GM12878 (cell line): ENCODE data around the gene SYCP3. TPM values are rescaled to one million over a fixed set of nuclear protein-coding genes. Genes with fewer than 3 reads are reported as not detected.

ENCODE experiments used
- ATAC-seq: fragments of 200-7000 bp; cut with Tn5 transposase; 3 replicates; pipeline ENCODE4 v1.9.1; 2020; ENCODE audit warnings: mild to moderate bottlenecking, moderate library complexity
- BruUV-seq: library from RNA; stranded (reverse); fragments of 400-500 nt; replicated peaks from 2 replicates; lab custom pipeline; 2021; lab: Mats Ljungman, UMichigan
- CTCF ChIA-PET: fragments of 300-600 bp; sonication (Branson Sonifier 250); formaldehyde crosslinking; extraction: SDS; loops from one replicate; lab custom pipeline; 2021; ENCODE audit warnings: inconsistent platforms; lab: Yijun Ruan, JAX
- POLR2A ChIA-PET: fragments of 350-600 bp; formaldehyde crosslinking; extraction: SDS; loops from one replicate; lab custom pipeline; 2021; ENCODE audit warnings: inconsistent platforms; lab: Charles Lee
- RAD21 ChIA-PET: fragments of 300-600 bp; sonication (Branson Sonifier 250); formaldehyde crosslinking; loops from one replicate; lab custom pipeline; 2023; ENCODE audit warnings: antibody characterized with exemption; ENCODE audit not compliant: unreplicated experiment; lab: Charles Lee
- SMC1A ChIA-PET: fragments of 300-600 bp; sonication (Branson Sonifier 250); formaldehyde crosslinking; loops from one replicate; lab custom pipeline; 2023; ENCODE audit not compliant: unreplicated experiment, uncharacterized antibody; lab: Charles Lee
- DNase-seq: peaks from one replicate; pipeline ENCODE4 v3.0.0-alpha.2; 2011; ENCODE audit warnings: low read depth, low spot score
- FAIRE-seq: peaks from 3 replicates; lab custom pipeline; 2011; peaks lifted over from hg19 to GRCh38; lab: Jason Lieb, UNC
- H2AFZ ChIP-seq: 2 replicates; pipeline ENCODE4 v1.6.0; 2011; ENCODE audit warnings: low read depth, low read length, control low read depth; ENCODE audit not compliant: control insufficient read depth
- H3K27ac ChIP-seq: 2 replicates; pipeline ENCODE4 v1.5.1; 2011; ENCODE audit warnings: control low read depth; ENCODE audit not compliant: control insufficient read depth, insufficient read depth
- H3K27me3 ChIP-seq, 2 experiments: replicated peaks in 1 of 2; 2 replicates each; pipeline versions ENCODE4 v1.6.0 to v1.6.1; 2011; ENCODE audit warnings: low read length in 1 of 2; ENCODE audit not compliant: control insufficient read depth in 2 of 2, insufficient read depth in 2 of 2
- H3K36me3 ChIP-seq, 2 experiments: 2 replicates each; pipeline ENCODE4 v1.5.1; 2011; ENCODE audit warnings: low read length in 1 of 2; ENCODE audit not compliant: control insufficient read depth in 2 of 2, insufficient read depth in 2 of 2
- H3K4me1 ChIP-seq: 2 replicates; pipeline ENCODE4 v1.6.1; 2011; ENCODE audit warnings: mild to moderate bottlenecking, low read length, moderate library complexity, mixed read lengths; ENCODE audit not compliant: control insufficient read depth, insufficient read depth
- H3K4me2 ChIP-seq: 2 replicates; pipeline ENCODE4 v1.6.0; 2011; ENCODE audit warnings: control low read depth; ENCODE audit not compliant: control insufficient read depth, insufficient read depth
- H3K4me3 ChIP-seq: fragments of 200-600 bp; sonication (generic); 2 replicates; pipeline ENCODE4 v1.5.1; 2016
- H3K79me2 ChIP-seq: 2 replicates; pipeline ENCODE4 v1.6.0; 2011; ENCODE audit warnings: low read length; ENCODE audit not compliant: control insufficient read depth, insufficient read depth
- H3K9ac ChIP-seq: 2 replicates; pipeline ENCODE4 v1.8.0; 2011; ENCODE audit warnings: low read length, control low read depth, mixed read lengths; ENCODE audit not compliant: control insufficient read depth, insufficient read depth
- H3K9me3 ChIP-seq: replicated peaks from 3 replicates; pipeline ENCODE4 v1.5.1; 2011; ENCODE audit warnings: mild to moderate bottlenecking, low read length; ENCODE audit not compliant: control insufficient read depth, insufficient read depth
- H4K20me1 ChIP-seq: 2 replicates; pipeline ENCODE4 v1.6.0; 2011; ENCODE audit not compliant: control insufficient read depth, insufficient read depth
- BRCA1 ChIP-seq: IDR thresholded peaks from 2 replicates; pipeline ENCODE4 v1.6.1; 2011; ENCODE audit warnings: low read depth, low read length, improper control_type of control experiment
- CBX3 ChIP-seq: fragments of 200-600 bp; sonication (generic); IDR thresholded peaks from 2 replicates; pipeline ENCODE4 v1.6.1; 2016; ENCODE audit warnings: low read depth, borderline replicate concordance
- CHD1 ChIP-seq: IDR thresholded peaks from 2 replicates; pipeline ENCODE4 v1.6.1; 2012; ENCODE audit warnings: low read depth, low read length, improper control_type of control experiment
- GATAD2B ChIP-seq: fragments of 450-650 bp; conservative IDR thresholded peaks from 2 replicates; pipeline ENCODE4 v1.6.1; 2017; ENCODE audit warnings: low read depth, mild to moderate bottlenecking, moderate library complexity
- JUNB ChIP-seq: IDR thresholded peaks from 2 replicates; pipeline ENCODE4 v1.6.1; 2016; ENCODE audit warnings: antibody characterized with exemption, mild to moderate bottlenecking
- KAT2A ChIP-seq: conservative IDR thresholded peaks from 2 replicates; pipeline ENCODE4 v1.6.1; 2011; ENCODE audit warnings: low read depth, low read length; ENCODE audit not compliant: control insufficient read depth
- LARP7 ChIP-seq: fragments of 450-650 bp; IDR thresholded peaks from 2 replicates; pipeline ENCODE4 v1.6.1; 2017; ENCODE audit warnings: mild to moderate bottlenecking
- PAX8 ChIP-seq: fragments of 450-650 bp; IDR thresholded peaks from 2 replicates; pipeline ENCODE4 v1.6.1; 2017; ENCODE audit warnings: mild to moderate bottlenecking, moderate library complexity
- RB1 ChIP-seq: fragments of 450-650 bp; formaldehyde crosslinking; IDR thresholded peaks from 2 replicates; pipeline ENCODE4 v1.6.1; 2017; ENCODE audit warnings: mild to moderate bottlenecking, borderline replicate concordance
- RFX5 ChIP-seq: IDR thresholded peaks from 2 replicates; pipeline ENCODE4 v1.6.1; 2011; ENCODE audit warnings: low read depth, low read length, improper control_type of control experiment
- SIX5 ChIP-seq: IDR thresholded peaks from 2 replicates; pipeline ENCODE4 v1.6.1; 2011; ENCODE audit warnings: mild to moderate bottlenecking, low read depth, low read length, moderate library complexity; ENCODE audit not compliant: severe bottlenecking
- SUZ12 ChIP-seq: fragments of 200-600 bp; sonication (generic); IDR thresholded peaks from one replicate; pipeline ENCODE4 v1.6.1; 2018; ENCODE audit warnings: antibody characterized with exemption, mild to moderate bottlenecking; ENCODE audit not compliant: unreplicated experiment
- YY1 ChIP-seq: IDR thresholded peaks from 2 replicates; pipeline ENCODE4 v1.6.1; 2011; ENCODE audit warnings: low read depth, mild to moderate bottlenecking, low read length
- ZNF24 ChIP-seq: fragments of 450-650 bp; IDR thresholded peaks from 2 replicates; pipeline ENCODE4 v1.6.1; 2017; ENCODE audit warnings: antibody characterized with exemption, mild to moderate bottlenecking
- WGBS: methylation state at CpG from one replicate; pipeline ENCODE4 v1.1.6; 2016; ENCODE audit warnings: low lambda C conversion rate; ENCODE audit not compliant: insufficient replicate concordance, insufficient coverage; ENCODE audit errors: missing lambda C conversion rate; 5-methylcytosine and 5-hydroxymethylcytosine counted together
- in situ Hi-C: fragments of 300-500 bp; cut with MboI; formaldehyde crosslinking; loops from 9 replicates; pipeline ENCODE4 v1.14.3; 2018; ENCODE audit warnings: mixed read lengths
- intact Hi-C: fragments of 100-400 bp; cut with micrococcal nuclease; formaldehyde crosslinking; loops from one replicate; pipeline ENCODE4 v1.14.2; 2022; ENCODE audit not compliant: unreplicated experiment
- polyA plus RNA-seq, 11 experiments: library from polyadenylated mRNA; depleted of rRNA in 4 of 11; unstranded in 6 of 11; stranded (reverse) in 5 of 11; fragments of >200 nt; fragmentation: Nextera tagmentation in 4 of 11; fragmentation: Illumina TruSeq in 1 of 11; extraction: Ambion mirVana in 4 of 11; extraction: Trizol in 1 of 11; gene quantifications; 1 replicate in 1 of 11; 2 replicates in 10 of 11; pipeline versions ENCODE4 v1.2.1 to v1.2.3, GENCODE V29; 2011 to 2016; ENCODE audit warnings: inconsistent platforms in 2 of 11, missing spikeins in 2 of 11, low read depth in 1 of 11
- total RNA-seq, 4 experiments: library from RNA; depleted of rRNA in 3 of 4; stranded (reverse); fragments of >200 nt in 3 of 4; fragmentation: Illumina TruSeq in 1 of 4; extraction: Trizol in 1 of 4; gene quantifications; 2 replicates each; pipeline versions ENCODE4 v1.2.1 to v1.2.3, GENCODE V29; 2013 to 2021
- TF ChIP-seq, protein P1 (sequence below): IDR thresholded peaks from 2 replicates; pipeline ENCODE4 v1.6.1; 2012; ENCODE audit warnings: mild to moderate bottlenecking, low read depth, low read length

SYCP3 gene
- total and polyA plus RNA-seq, 10 of the 15 experiments (the other 5 are each of a cell fraction or from before 2014, with no cell fraction given), result 0.08 to 0.58 (median 0.21) TPM

DNA sequence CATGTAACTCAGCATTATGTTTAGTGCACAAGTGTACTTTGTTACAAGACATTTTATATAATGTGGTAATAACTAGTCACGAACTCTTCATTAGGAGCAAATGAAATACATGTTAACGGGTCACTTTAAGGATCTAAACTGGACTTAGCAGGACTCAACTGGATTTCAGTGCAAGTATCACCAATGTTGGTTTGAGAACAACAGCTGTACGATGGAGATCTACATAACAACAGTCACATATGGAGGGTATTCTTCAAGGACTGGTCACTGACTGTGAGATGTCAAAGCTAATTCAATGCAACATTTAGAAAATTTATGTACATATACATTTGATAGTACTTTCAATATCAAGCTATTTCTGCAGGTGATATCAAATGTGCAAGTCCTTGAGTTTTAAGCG, 22.5 kb upstream of the SYCP3 start:
- FAIRE-seq (no peak), ATAC-seq (no peak), DNase-seq (no peak)
- in situ Hi-C loops (loop anchor here (5.0 kb wide), 1 partner anchor 349 kb away; no protein-coding TSS in a partner anchor), intact Hi-C loops (no loop called here)
- no peak overlapping the region for H3K9ac ChIP-seq
- peaks cover 0 to 16% of the 10 kb centered on the region in 2 experiments; a peak in 3 of 4 replicates for H3K36me3 ChIP-seq
- no peaks in the 10 kb centered on the region for H3K9me3 ChIP-seq
- H3K27me3 ChIP-seq, result no peaks in the 10 kb centered on the region
- H4K20me1 ChIP-seq, result no peaks in the 10 kb centered on the region
- ChIA-PET POLR2A (no interaction called here), RAD21 (interaction anchor here (0.6 to 1.8 kb wide), 3 partner anchors 12 to 347 kb away, joined by 3 to 6 read pairs (median 4); no protein-coding TSS in a partner anchor), CTCF (interaction anchor here (0.5 to 4.3 kb wide), 9 partner anchors 9 to 347 kb away, joined by 3 to 34 read pairs (median 4); partner anchors contain the start of gene GNPTAB), SMC1A (interaction anchor here (1.0 kb wide), 2 partner anchors 10 to 62 kb away, joined by 3 to 5 read pairs; no protein-coding TSS in a partner anchor)
- no peak overlapping the region for H3K4me3 ChIP-seq
- WGBS, result 84% methylated on average over 4 of the region's 4 CpGs
- no peaks in the 10 kb centered on the region for H3K79me2 ChIP-seq
- no peak for TF ChIP-seq BRCA1
- TF ChIP-seq JUNB, result no peak
- TF ChIP-seq YY1, result no peak
- TF ChIP-seq KAT2A, result no peak
- no peak for TF ChIP-seq LARP7
- no peak for TF ChIP-seq ZNF24
- TF ChIP-seq RFX5, result no peak
- no peak for TF ChIP-seq PAX8
- no peak for TF ChIP-seq GATAD2B
- TF ChIP-seq CHD1, result no peak
- no peak for TF ChIP-seq SIX5
- TF ChIP-seq CBX3, result no peak
- TF ChIP-seq, protein P1, sequence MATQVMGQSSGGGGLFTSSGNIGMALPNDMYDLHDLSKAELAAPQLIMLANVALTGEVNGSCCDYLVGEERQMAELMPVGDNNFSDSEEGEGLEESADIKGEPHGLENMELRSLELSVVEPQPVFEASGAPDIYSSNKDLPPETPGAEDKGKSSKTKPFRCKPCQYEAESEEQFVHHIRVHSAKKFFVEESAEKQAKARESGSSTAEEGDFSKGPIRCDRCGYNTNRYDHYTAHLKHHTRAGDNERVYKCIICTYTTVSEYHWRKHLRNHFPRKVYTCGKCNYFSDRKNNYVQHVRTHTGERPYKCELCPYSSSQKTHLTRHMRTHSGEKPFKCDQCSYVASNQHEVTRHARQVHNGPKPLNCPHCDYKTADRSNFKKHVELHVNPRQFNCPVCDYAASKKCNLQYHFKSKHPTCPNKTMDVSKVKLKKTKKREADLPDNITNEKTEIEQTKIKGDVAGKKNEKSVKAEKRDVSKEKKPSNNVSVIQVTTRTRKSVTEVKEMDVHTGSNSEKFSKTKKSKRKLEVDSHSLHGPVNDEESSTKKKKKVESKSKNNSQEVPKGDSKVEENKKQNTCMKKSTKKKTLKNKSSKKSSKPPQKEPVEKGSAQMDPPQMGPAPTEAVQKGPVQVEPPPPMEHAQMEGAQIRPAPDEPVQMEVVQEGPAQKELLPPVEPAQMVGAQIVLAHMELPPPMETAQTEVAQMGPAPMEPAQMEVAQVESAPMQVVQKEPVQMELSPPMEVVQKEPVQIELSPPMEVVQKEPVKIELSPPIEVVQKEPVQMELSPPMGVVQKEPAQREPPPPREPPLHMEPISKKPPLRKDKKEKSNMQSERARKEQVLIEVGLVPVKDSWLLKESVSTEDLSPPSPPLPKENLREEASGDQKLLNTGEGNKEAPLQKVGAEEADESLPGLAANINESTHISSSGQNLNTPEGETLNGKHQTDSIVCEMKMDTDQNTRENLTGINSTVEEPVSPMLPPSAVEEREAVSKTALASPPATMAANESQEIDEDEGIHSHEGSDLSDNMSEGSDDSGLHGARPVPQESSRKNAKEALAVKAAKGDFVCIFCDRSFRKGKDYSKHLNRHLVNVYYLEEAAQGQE, result no peak
- no peak for TF ChIP-seq SUZ12
- TF ChIP-seq RB1, result no peak
- H3K4me2 ChIP-seq, result no peak overlapping the region
- no peaks in the 10 kb centered on the region for H3K4me1 ChIP-seq
- H2AFZ ChIP-seq, result no peak overlapping the region
- H3K27ac ChIP-seq, result no peak overlapping the region
- BruUV-seq, result no TSS peak
